ENCODE results near the gene RMI1.

RMI1 gene

DNA sequence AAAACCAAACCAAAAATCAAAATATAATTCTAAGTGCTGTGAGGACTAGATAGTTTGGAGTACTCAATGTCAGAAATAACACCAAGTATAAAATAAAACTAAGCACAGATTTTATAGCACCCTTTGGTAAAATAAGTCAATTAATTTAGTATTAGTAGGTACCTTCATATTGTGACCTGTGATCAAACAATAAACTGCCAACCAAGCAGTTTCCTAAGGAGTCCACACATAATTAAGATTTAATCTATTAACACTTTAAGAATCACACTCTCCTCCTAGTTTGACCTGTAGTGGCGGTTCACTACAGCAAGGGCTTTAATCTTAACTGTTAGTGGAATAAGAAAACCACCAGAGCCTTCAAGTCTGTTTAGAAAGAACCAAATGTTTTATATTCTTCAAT, 3.4 kb upstream of the RMI1 start:
- in situ Hi-C loops (cut with MboI; ENCODE audit: low sequenced_read_pairs), result no loop called here
- H3K36me3 ChIP-seq (replicated peaks), result peaks cover 81% of the 10 kb centered on the region
- H3K9me3 ChIP-seq, result no peaks in the 10 kb centered on the region
- H3K4me1 ChIP-seq, result peaks cover 17% of the 10 kb centered on the region
- no peak for DNase-seq (ENCODE audit: low spot score in 2 of 2)
- no peaks in the 10 kb centered on the region for H3K27me3 ChIP-seq (ENCODE audit: low read depth)
- H3K4me3 ChIP-seq, result peak overlapping the region; percentile 98

DNA sequence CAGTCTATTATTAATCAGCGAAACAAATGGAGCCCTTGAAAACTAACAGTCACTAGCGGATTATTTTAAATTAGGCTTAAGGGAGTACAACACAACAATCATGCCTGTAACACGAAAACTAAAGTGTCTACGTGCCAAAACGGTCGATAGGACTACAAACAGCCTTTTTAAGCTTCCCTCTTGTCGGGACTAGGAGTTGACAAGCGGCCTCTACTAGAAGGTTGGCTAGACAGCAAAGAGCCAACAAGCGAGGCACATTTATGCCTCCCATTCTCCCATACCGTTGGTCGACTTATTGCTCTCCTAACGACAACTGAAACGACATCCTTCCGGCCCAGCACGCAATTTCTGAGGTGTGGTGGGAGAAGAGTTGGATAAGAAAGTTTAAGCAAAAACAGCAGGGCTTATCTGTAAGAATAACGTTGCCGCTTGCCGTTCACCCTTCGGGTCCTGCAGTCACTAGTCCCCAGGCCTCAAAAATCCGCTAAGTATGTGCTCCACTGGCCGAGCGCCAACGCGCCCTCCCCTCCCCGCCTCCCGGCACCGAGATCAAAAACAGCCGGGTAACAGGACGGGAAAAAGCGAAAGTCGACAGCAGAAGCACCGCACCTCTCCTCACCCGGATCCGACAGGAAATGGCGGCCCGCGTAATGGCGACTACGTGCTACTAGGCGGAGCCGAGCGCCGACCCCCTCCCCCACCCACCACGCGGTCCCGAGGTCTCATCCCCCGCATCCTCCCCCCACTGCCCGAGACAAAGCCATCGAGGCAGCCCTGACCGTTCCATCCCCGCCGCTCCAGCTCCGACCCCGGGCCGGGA, 1.4 kb upstream of the RMI1 start:
- Histone ChIP-seq H3K4me1 (peaks cover 28% of the 10 kb centered on the region), H3K4me3 (peak overlapping the region; percentile 98), H3K36me3 (replicated peaks) (peaks cover 60% of the 10 kb centered on the region), H3K27me3 (ENCODE audit: low read depth) (no peaks in the 10 kb centered on the region), H3K9me3 (no peaks in the 10 kb centered on the region)
- DNase-seq (ENCODE audit: low spot score in 2 of 2), result peak; percentile 64 to 91
- in situ Hi-C loops (cut with MboI; ENCODE audit: low sequenced_read_pairs), result no loop called here

DNA sequence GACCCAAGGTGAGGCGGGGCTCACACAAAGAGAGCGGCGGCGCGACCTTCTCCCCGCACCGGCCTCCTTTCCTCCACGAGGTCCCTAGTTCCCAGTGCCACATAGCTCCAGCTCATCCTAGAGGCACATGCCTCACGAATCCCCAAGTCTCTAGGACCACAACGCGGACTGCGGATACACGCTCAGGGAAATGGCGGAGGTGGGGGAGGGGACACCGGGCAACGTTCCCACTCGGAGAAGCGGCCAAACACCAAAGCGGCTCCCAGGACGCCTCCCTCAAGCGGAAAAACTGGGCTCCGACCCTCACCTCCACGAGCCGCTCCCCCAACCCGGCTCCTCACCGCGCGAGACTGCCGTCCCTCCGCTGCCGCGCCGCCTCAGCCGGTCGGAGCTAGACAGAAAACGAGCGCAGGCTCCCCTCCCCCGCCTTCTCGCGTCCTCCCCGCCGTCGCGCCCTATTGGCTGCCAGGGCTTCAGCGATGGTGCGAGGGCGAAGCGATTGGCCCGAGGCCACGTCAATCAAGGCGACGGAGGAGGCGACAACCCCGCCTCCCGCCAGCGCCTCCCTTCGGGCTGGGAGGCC, 702 bp upstream of the RMI1 start, which contains the start of gene HNRNPK:
Gene HNRNPK, minus strand, starts transcription at position 404 of the 583 bp plus-strand sequence. CDS start 1,963 bp downstream, outside the sequence.
- H3K36me3 ChIP-seq (replicated peaks), result peaks cover 53% of the 10 kb centered on the region
- H3K4me1 ChIP-seq, result peaks cover 28% of the 10 kb centered on the region
- DNase-seq (ENCODE audit: low spot score in 2 of 2), result peak; percentile 90 to 99
- no peaks in the 10 kb centered on the region for H3K9me3 ChIP-seq
- in situ Hi-C loops (cut with MboI; ENCODE audit: low sequenced_read_pairs), result loop anchor here (10.0 kb wide), 1 partner anchor 195 kb away; no protein-coding TSS in a partner anchor
- H3K4me3 ChIP-seq, result peak within 1 kb of the TSS; percentile 98
- no peaks in the 10 kb centered on the region for H3K27me3 ChIP-seq (ENCODE audit: low read depth)

DNA sequence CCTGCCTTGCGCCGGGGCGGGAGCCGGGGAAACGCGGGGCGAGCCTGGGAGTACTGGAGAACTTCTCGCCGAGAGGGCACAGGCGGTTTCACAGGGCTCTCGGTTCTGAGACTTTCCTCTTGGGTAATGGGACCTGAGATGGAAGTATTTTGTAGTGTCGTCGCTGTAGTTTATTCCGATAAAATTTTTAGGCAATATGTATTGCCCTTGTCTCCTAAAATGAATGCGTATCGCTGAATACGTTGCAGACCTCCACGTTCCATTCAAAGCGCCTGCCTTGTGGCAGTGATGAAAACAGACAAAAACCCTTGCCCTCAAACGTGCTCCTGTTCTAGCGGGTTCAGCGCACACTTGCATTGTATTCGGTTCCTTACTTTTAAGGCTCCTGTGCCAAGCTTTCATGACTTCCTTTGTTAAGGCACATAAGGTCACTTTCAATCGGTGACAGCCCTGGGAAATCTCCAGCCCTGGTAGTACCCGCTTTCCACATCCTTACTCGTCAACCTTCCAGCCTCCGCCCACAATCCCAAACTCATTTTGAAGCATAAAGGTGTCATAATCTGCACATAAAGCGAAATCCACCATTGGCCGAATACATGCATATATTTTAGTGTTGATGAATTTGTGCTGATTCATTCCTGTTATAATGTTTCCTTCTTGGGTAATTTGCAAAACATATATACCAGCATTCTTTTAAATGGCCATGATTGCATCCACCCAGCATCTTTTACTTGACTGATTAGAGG, 694 bp downstream of the RMI1 start:
- DNase-seq (ENCODE audit: low spot score in 2 of 2), result peak; percentile 76 to 80
- Histone ChIP-seq H3K36me3 (replicated peaks) (peaks cover 39% of the 10 kb centered on the region), H3K27me3 (ENCODE audit: low read depth) (no peaks in the 10 kb centered on the region), H3K9me3 (no peaks in the 10 kb centered on the region), H3K4me1 (peaks cover 30% of the 10 kb centered on the region), H3K4me3 (peak overlapping the region; percentile 98)
- in situ Hi-C loops (cut with MboI; ENCODE audit: low sequenced_read_pairs), result loop anchor here (10.0 kb wide), 1 partner anchor 194 kb away; no protein-coding TSS in a partner anchor

DNA sequence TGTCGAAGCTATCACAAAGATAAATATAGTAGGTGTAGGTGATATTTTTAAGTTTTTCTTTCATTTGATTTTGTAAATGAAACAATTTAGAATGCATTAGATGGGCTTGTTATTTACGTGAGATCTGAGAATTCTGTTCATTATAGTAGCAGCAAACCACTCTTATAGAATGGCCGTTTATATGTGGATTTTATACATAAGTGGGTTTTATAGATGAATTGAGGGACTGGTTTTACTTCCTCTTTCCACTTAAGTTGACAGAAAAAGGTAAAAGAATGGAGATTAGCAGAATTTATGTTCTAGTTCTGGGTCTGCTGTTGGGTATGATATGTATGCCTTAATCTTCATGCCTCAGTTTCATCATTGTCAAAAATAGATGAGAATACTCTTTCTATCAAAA, 5.6 kb downstream of the RMI1 start:
- DNase-seq (ENCODE audit: low spot score in 2 of 2), result no peak
- Histone ChIP-seq H3K27me3 (ENCODE audit: low read depth) (no peaks in the 10 kb centered on the region), H3K9me3 (no peaks in the 10 kb centered on the region), H3K36me3 (replicated peaks) (peaks cover 14% of the 10 kb centered on the region), H3K4me3 (no peak overlapping the region), H3K4me1 (peaks cover 27% of the 10 kb centered on the region)
- in situ Hi-C loops (cut with MboI; ENCODE audit: low sequenced_read_pairs), result loop anchor here (10.0 kb wide), 1 partner anchor 189 kb away; no protein-coding TSS in a partner anchor

DNA sequence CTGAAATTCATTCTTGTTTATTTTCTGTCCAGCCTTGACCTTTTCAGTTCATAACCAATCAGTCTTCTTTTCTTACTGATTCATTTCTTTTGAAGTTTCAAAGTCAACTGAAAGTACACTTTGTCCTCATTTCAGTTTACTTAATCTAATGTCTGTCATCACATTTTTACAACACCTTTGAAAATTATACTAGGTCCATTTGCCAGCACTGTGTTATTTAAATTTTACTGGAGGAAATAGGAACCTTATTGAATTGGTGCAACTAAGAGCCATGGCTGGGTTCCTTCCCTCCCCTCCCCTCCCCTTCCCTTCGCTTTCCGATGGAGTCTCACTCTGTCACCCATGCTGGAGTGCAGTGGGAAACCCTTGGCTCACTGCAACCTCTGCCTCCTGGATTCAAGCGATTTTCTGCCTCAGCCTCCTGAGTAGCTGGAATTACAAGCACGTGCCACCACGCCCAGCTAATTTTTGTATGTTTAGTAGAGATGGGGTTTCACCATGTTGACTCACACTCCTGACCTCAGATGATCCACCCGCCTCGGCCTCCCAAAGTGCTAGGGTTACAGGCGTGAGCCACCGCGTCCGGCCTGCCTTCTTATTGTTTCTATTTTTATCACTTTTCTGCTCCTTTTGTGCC, 6.3 kb downstream of the RMI1 start:
- Histone ChIP-seq H3K36me3 (replicated peaks) (peaks cover 14% of the 10 kb centered on the region), H3K4me1 (peaks cover 27% of the 10 kb centered on the region), H3K27me3 (ENCODE audit: low read depth) (no peaks in the 10 kb centered on the region), H3K4me3 (no peak overlapping the region), H3K9me3 (no peaks in the 10 kb centered on the region)
- DNase-seq (ENCODE audit: low spot score in 2 of 2), result peak; percentile 54 to 64
- in situ Hi-C loops (cut with MboI; ENCODE audit: low sequenced_read_pairs), result loop anchor here (10.0 kb wide), 1 partner anchor 188 kb away; no protein-coding TSS in a partner anchor

DNA sequence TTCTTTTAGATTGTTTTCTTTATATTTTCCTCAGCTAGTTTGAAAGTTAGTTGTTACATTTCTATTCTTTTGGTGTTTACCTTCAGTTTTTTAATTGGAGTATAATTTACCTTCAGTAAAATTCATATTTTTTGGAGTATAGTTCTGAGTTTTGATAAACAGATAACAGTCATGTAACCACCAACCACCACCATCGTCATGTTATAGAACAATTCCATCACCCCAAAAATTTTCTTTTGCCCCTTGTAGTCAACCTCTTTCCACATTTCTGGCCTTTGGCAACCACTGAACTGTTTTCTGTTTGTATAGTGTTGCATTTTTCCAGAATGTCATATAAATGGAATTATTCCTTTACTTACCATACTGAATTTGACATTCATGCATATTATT, 6.8 kb downstream of the RMI1 start:
- Histone ChIP-seq H3K9me3 (no peaks in the 10 kb centered on the region), H3K27me3 (ENCODE audit: low read depth) (no peaks in the 10 kb centered on the region), H3K4me1 (peaks cover 27% of the 10 kb centered on the region), H3K36me3 (replicated peaks) (peaks cover 14% of the 10 kb centered on the region), H3K4me3 (no peak overlapping the region)
- in situ Hi-C loops (cut with MboI; ENCODE audit: low sequenced_read_pairs), result loop anchor here (10.0 kb wide), 1 partner anchor 187 kb away; no protein-coding TSS in a partner anchor
- no peak for DNase-seq (ENCODE audit: low spot score in 2 of 2)

DNA sequence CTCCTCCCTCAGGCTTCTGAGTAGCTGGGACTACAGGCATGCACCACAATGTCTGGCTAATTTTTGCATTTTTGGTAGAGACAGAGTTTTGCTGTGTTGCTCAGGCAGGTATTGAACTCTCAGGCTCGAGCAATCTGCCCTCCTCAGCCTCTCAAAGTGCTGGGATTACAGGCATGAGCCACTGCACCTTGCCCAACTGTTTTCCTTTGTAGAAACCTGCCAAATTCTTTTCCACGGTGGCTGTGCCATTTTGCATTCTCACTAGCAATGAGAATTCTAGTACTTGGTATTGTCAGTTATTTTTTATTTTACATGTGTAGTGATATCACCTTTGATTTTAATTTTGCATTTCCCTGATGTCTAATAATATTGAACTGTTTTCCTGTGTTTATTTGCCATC, 7.8 kb downstream of the RMI1 start:
- H3K4me3 ChIP-seq, result no peak overlapping the region
- DNase-seq (ENCODE audit: low spot score in 2 of 2), result no peak
- no peaks in the 10 kb centered on the region for H3K9me3 ChIP-seq
- H3K4me1 ChIP-seq, result peaks cover 26% of the 10 kb centered on the region
- H3K27me3 ChIP-seq (ENCODE audit: low read depth), result no peaks in the 10 kb centered on the region
- in situ Hi-C loops (cut with MboI; ENCODE audit: low sequenced_read_pairs), result loop anchor here (10.0 kb wide), 1 partner anchor 186 kb away; no protein-coding TSS in a partner anchor
- peaks cover 16% of the 10 kb centered on the region for H3K36me3 ChIP-seq (replicated peaks)

DNA sequence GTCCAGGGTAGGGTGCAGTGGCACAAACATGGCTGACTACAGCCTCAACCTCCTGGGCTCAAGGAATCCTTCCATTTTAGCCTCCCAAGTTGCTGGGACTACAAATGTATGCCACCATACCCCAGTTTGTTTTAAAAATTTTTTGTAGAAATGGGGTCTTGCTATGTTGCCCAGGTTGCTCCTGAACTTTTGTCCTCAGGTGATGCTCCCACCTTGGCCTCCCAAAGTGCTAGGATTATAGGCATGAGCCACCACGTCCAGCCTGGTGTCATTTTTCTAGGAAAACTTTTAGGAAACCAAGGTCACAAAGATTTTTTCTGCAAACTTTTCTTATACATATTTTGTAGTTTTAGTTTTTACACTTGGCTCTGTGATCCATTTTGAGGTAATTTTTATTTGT, 10.8 kb downstream of the RMI1 start:
- peaks cover 16% of the 10 kb centered on the region for H3K36me3 ChIP-seq (replicated peaks)
- no peaks in the 10 kb centered on the region for H3K27me3 ChIP-seq (ENCODE audit: low read depth)

DNA sequence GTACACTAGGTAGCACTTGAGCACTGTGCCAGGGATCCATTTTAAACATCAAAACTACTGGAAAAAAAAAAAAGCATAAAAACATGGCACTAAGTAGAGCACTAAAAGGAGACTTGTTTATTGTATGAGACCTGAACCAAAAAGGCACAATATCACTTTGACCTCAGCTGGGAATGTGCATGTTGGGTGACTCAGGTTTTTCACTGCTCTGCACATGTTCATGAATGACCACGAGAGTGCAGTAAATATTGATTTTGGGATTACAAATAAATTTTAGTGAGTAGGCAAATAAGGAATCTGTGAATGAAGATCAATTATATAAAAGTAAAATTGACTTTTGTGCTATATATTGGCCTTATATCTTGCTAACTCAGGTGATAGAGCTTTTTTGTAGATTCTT, 11.8 kb downstream of the RMI1 start:
- no peak for DNase-seq (ENCODE audit: low spot score in 2 of 2)
- Histone ChIP-seq H3K4me3 (no peak overlapping the region), H3K4me1 (peaks cover 8% of the 10 kb centered on the region), H3K27me3 (ENCODE audit: low read depth) (no peaks in the 10 kb centered on the region), H3K36me3 (replicated peaks) (peaks cover 16% of the 10 kb centered on the region), H3K9me3 (no peaks in the 10 kb centered on the region)
- in situ Hi-C loops (cut with MboI; ENCODE audit: low sequenced_read_pairs), result no loop called here

More for the DNA sequence above, 10.8 kb downstream of the RMI1 start:
- no peak for DNase-seq (ENCODE audit: low spot score in 2 of 2)
- in situ Hi-C loops (cut with MboI; ENCODE audit: low sequenced_read_pairs), result no loop called here
- Histone ChIP-seq H3K9me3 (no peaks in the 10 kb centered on the region), H3K4me3 (no peak overlapping the region), H3K4me1 (peaks cover 18% of the 10 kb centered on the region)

DNA sequence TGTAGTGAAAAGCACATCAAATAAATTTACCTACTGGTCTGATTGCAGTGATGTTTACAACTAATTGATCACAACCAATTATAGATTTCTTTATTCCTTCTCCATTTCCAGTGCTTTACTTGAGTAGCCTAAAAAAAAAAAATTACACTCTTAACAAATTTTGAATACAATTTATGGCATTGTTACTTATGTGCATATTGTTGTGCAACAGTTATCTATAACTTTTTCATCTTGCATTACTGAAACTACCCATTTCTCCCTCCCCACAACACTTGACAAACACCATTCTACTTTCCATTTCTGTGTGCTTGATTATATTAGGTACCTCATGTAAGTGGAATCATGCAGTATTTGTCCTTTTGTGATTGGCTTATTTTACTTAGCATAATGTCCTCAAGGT, 12.3 kb downstream of the RMI1 start:
- DNase-seq (ENCODE audit: low spot score in 2 of 2), result no peak
- peaks cover 16% of the 10 kb centered on the region for H3K36me3 ChIP-seq (replicated peaks)
- no peak overlapping the region for H3K4me3 ChIP-seq
- H3K4me1 ChIP-seq, result peaks cover 7% of the 10 kb centered on the region
- in situ Hi-C loops (cut with MboI; ENCODE audit: low sequenced_read_pairs), result no loop called here
- H3K9me3 ChIP-seq, result no peaks in the 10 kb centered on the region
- H3K27me3 ChIP-seq (ENCODE audit: low read depth), result no peaks in the 10 kb centered on the region

DNA sequence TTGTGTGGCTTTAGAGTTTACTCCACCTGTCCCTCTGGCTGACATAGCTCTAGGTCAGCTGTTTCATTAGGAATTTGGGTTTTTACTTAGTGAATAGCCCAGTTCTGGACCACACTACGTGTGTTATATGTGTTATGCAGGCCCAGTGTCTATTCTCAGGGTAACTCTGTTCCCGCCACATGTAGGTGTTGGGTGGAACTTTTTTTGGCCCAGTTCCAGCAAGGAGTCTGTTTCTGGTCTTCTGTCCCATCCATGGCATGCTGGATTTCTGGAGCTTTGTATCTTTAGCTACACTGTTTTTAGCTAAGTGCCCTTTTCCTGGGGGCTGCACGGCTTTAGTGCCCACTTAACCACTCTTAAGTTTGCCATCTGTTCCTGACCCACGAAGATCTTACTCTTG, 15.5 kb downstream of the RMI1 start:
- no peak for DNase-seq (ENCODE audit: low spot score in 2 of 2)
- Histone ChIP-seq H3K4me3 (no peak overlapping the region), H3K36me3 (replicated peaks) (peaks cover 12% of the 10 kb centered on the region), H3K4me1 (peaks cover 7% of the 10 kb centered on the region), H3K27me3 (ENCODE audit: low read depth) (no peaks in the 10 kb centered on the region), H3K9me3 (no peaks in the 10 kb centered on the region)
- in situ Hi-C loops (cut with MboI; ENCODE audit: low sequenced_read_pairs), result no loop called here

DNA sequence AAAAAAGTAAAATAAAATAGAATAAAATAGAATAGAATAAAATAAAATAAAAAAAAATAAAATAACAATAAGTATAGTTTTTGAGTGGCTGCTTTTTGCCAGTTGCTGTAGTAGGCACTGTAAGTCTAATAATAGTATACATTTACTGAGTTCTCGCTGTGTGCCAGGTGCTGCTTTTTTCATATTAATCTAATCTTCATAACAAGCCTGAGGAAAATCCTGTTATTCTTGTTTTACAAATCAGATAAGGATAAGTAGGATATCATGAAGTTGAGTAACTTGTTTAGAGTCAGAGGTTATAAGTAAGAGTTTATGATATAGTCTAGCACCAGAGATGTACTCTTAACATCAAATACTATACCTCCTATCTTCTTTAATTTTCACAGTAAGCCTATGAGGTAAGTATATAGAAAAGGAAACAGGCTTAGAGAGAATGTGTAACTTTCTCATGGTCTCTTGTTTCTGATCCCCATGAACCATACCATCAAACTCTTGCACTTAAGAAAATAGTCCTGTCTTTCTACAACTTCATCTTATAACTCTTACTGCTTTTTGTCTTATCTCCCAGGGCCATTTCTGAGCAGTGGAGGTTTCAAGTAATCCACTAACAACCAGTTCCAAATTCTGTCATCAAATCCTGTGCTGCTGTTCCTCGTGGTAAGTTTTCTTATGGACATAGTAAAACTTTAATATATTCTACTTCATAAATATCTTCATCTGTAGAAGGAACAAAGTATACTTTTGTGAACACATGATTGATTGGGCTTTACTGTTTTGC, 18.7 kb downstream of the RMI1 start:
- in situ Hi-C loops (cut with MboI; ENCODE audit: low sequenced_read_pairs), result no loop called here
- Histone ChIP-seq H3K27me3 (ENCODE audit: low read depth) (no peaks in the 10 kb centered on the region), H3K4me1 (no peaks in the 10 kb centered on the region), H3K9me3 (no peaks in the 10 kb centered on the region), H3K4me3 (no peak overlapping the region), H3K36me3 (replicated peaks) (peaks cover 21% of the 10 kb centered on the region)
- DNase-seq (ENCODE audit: low spot score in 2 of 2), result no peak
